ENCODE measurements around the gene QPCTL. TPM values are rescaled to one million over a fixed set of nuclear protein-coding genes. Genes with fewer than 3 reads are reported as not detected.

QPCTL gene
- total RNA-seq, 2 experiments from 2014 or later = 9.3 to 9.7 TPM

DNA sequence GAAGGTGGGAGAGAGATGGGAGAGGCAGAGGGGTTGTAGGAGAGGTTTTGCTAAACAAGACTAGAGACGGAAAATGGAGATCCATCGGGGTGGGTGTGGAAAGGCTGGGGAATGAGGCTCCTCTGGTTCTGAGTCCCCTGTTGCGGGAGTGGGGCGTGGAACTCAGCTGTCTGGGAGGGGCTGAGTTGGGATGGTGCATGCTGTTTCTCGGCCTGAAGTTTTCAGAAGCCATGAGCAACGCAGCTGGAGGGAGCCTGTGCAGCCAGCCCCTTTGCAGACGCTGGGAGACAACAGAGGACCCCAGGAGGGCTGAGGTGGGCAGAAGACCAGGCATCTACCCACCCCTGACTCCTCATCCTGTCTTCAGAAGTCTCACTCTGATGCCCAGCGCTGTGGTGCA, 31.8 kb upstream of the QPCTL start:
- POLR2A ChIA-PET = no interaction called here
- DNase-seq = no peak

DNA sequence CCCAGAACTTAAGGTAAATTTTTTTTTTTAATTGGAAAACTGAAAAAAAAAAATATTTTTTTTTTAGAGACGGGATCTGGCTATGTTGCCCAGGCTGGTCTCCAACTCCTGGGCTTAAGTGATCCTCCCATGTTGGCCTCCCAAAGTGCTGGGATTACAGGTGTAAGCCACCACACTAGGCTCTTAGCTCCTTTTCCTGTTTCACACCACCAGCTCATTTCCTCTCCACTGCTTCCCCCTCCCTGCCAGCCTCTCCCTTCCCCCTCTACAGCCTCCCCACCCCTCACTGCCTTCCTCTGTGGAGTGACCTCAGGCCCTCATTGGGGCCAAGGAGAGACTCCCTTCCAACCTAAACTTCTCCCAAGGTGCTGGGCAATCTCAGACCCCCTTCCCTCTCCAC, 28.7 kb upstream of the QPCTL start:
- peaks cover 9% of the 10 kb centered on the region for H3K27me3 Mint-ChIP-seq
- H3K36me3 Mint-ChIP-seq = no peaks in the 10 kb centered on the region
- ATAC-seq (ENCODE audit: low read depth) (no peak), DNase-seq (no peak)
- H3K27ac Mint-ChIP-seq = no peak overlapping the region
- H3K9me3 Mint-ChIP-seq = no peaks in the 10 kb centered on the region
- peaks cover 14% of the 10 kb centered on the region for H3K4me1 Mint-ChIP-seq
- POLR2A ChIA-PET = interaction anchor here (0.7 kb wide), 1 partner anchor 18 kb away, joined by 3 read pairs; no protein-coding TSS in a partner anchor
- no peak overlapping the region for H3K4me3 Mint-ChIP-seq

More for the DNA sequence above, 31.8 kb upstream of the QPCTL start:
- Mint-ChIP-seq H3K4me1 (peaks cover 3% of the 10 kb centered on the region), H3K27me3 (peaks cover 9% of the 10 kb centered on the region), H3K9me3 (no peaks in the 10 kb centered on the region), H3K4me3 (no peak overlapping the region), H3K27ac (no peak overlapping the region), H3K36me3 (no peaks in the 10 kb centered on the region)
- ATAC-seq (ENCODE audit: low read depth) = no peak

DNA sequence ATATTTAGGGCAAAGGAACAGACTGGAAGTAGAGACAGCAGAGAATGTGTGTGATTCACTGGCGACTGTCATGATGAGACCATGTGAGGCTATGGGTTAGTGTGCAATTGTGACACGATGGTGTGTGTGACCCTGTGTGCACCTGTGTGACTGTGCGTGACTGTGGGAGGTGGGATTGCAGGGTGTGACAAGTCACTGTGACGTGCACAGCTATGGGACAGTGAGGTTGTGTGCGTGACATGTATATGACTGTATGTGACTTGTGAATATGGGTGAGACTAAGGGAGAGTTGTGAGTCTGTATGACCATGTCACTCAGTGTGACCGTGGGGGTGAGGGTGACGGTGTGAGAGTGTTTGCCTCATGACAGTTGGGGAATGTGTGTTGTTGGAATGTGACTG, 27.9 kb upstream of the QPCTL start:
- no peak for DNase-seq
- H3K36me3 Mint-ChIP-seq = no peaks in the 10 kb centered on the region
- H3K4me1 Mint-ChIP-seq = peaks cover 18% of the 10 kb centered on the region
- no peak for ATAC-seq (ENCODE audit: low read depth)
- no peak overlapping the region for H3K27ac Mint-ChIP-seq
- H3K27me3 Mint-ChIP-seq = peaks cover 11% of the 10 kb centered on the region
- no peaks in the 10 kb centered on the region for H3K9me3 Mint-ChIP-seq
- POLR2A ChIA-PET = no interaction called here
- no peak overlapping the region for H3K4me3 Mint-ChIP-seq

DNA sequence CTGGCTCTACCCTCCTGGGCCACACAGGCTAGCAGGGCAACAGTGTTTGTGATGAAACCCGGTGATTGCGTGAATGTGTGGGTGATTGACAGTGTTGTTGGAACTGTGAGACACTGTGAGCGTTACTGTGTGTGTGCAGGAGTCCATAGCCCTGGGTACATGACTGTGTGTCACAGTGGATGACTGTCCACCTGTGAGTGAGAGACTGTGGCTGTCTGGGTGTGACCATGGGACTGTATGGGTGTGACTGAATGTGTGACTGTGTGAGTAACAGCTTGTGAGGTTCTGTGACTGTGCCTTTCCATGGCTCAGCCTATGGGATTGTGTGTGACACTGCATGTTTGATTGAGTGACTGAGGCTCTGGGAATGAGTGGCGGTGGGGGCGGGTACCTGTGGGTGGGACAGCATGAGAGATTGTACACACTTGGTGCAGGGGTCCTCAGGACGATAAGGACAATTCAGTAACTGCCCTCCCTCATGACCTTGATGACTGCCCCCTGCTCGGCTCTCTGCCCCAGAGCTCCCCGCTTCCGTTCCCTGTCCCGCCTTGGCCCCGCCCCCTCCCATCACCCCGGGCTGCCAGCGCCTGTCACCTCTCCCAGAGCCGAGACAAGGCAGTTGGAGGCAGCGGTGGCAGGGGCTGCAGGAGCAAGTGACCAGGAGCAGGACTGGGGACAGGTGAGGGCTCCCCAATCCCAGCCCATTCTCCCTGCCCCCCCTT, 24.7 kb upstream of the QPCTL start, which contains the start of gene GIPR:
Gene GIPR, plus strand, starts transcription at position 602 of the 722 bp plus-strand sequence. CDS start 1,300 bp downstream, outside the sequence.
- DNase-seq = peak; percentile 78
- Mint-ChIP-seq H3K9me3 (no peaks in the 10 kb centered on the region), H3K4me3 (peak within 1 kb of the TSS; percentile 92), H3K4me1 (peaks cover 29% of the 10 kb centered on the region), H3K36me3 (no peaks in the 10 kb centered on the region), H3K27me3 (peaks cover 17% of the 10 kb centered on the region), H3K27ac (peak within 1 kb of the TSS; percentile 89)
- ATAC-seq (ENCODE audit: low read depth) = peak; percentile 57
- POLR2A ChIA-PET = interaction anchor here (0.8 to 1.4 kb wide), 4 partner anchors 8 to 27 kb away, joined by 3 to 6 read pairs (median 4); partner anchors contain the start of gene SNRPD2

DNA sequence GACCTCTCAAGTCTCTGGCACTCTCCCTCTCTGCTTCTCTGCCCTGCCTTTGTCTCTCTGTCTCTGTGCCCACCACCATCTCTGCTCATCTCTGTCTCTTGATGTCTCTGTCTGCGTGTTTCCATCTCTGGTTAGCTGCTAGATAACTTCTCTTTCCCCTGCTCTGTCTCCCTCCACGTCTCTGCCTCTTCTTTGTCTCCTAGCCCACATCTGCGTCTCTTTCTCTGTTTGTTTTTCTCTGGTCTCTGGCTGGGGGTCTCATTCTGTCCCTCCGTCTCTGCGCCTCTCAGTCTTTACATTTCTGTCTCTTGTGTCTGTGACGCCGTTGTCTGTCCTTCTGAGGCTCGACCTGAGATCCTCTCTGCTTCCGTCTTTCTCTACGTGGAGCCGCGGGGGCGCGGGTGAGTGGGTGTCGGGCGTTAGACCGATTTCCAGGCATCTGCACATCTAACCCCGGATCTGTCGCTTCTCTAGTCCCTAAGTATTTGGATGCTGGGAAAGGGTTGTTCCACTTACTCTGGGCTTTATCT, 24.1 kb upstream of the QPCTL start:
- H3K4me1 Mint-ChIP-seq = peaks cover 29% of the 10 kb centered on the region
- peak; percentile 8 for ATAC-seq (ENCODE audit: low read depth)
- peak overlapping the region; percentile 89 for H3K27ac Mint-ChIP-seq
- no peaks in the 10 kb centered on the region for H3K36me3 Mint-ChIP-seq
- peak overlapping the region; percentile 92 for H3K4me3 Mint-ChIP-seq
- peak; percentile 56 for DNase-seq
- POLR2A ChIA-PET = interaction anchor here (0.8 to 1.4 kb wide), 4 partner anchors 8 to 27 kb away, joined by 3 to 6 read pairs (median 4); partner anchors contain the start of gene SNRPD2
- peaks cover 15% of the 10 kb centered on the region for H3K27me3 Mint-ChIP-seq
- no peaks in the 10 kb centered on the region for H3K9me3 Mint-ChIP-seq

DNA sequence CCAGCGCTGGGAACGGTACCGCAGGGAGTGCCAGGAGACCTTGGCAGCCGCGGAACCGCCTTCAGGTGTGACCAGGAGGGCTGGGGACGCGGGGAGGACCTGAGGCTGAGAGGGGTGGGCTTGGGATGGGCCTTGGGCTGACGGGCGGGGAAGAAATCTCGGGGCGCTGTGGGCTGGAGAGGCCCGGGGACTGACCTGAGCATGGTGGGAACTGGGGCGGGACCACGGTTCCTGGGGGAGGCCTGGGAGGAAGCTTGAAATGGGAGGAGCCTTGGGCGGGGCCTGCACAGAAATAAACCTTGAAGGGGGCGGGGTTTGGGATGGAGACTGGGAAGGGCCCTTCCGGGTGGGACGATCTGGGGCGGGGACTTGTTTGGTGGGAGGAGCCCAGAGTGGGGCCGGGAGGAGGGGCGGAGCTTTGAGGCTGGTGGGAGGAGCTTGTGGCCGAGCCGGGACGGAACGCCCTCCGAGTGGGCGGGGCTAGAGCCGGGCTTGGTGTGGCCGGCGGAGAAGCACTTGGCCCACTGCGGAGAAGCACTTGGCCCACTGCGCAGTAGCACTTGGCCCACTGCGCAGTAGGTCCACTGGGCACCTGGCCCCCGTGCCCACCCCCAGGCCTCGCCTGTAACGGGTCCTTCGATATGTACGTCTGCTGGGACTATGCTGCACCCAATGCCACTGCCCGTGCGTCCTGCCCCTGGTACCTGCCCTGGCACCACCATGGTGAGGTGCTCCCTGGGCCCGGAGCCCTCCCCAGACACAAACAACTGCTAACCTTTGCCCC, 21.6 kb upstream of the QPCTL start:
- peak; percentile 89 for DNase-seq
- Mint-ChIP-seq H3K9me3 (no peaks in the 10 kb centered on the region), H3K36me3 (no peaks in the 10 kb centered on the region), H3K4me1 (peaks cover 26% of the 10 kb centered on the region), H3K27ac (no peak overlapping the region), H3K27me3 (peaks cover 17% of the 10 kb centered on the region), H3K4me3 (peak overlapping the region; percentile 92)
- ATAC-seq (ENCODE audit: low read depth) = peak; percentile 22
- POLR2A ChIA-PET = interaction anchor here (0.8 to 1.3 kb wide), 3 partner anchors 9 to 25 kb away, joined by 3 to 5 read pairs (median 5); partner anchors contain the start of genes QPCTL and SNRPD2

DNA sequence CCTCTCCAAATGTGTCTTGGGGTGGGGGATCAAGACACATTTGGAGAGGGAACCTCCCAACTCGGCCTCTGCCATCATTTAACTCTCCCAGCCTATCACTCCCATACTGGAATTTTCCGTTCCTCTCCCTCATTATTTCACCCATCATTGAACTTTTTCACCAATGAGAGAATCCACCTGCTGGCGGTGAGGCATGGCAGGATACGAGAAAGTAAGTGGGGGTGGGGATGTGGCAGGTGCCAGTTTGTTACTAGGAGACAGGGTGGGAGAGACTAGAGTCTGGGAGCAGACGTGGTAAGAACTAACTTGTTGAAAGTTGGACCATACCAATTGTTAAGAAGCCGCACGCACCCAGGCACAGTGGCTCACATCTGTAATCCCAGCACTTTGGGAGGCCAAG, 17.5 kb upstream of the QPCTL start:
- H3K4me1 Mint-ChIP-seq = peaks cover 14% of the 10 kb centered on the region
- POLR2A ChIA-PET = no interaction called here
- H3K27me3 Mint-ChIP-seq = peaks cover 18% of the 10 kb centered on the region
- H3K36me3 Mint-ChIP-seq = no peaks in the 10 kb centered on the region
- ATAC-seq (ENCODE audit: low read depth) = no peak
- H3K9me3 Mint-ChIP-seq = no peaks in the 10 kb centered on the region
- H3K4me3 Mint-ChIP-seq = no peak overlapping the region
- no peak for DNase-seq
- no peak overlapping the region for H3K27ac Mint-ChIP-seq

DNA sequence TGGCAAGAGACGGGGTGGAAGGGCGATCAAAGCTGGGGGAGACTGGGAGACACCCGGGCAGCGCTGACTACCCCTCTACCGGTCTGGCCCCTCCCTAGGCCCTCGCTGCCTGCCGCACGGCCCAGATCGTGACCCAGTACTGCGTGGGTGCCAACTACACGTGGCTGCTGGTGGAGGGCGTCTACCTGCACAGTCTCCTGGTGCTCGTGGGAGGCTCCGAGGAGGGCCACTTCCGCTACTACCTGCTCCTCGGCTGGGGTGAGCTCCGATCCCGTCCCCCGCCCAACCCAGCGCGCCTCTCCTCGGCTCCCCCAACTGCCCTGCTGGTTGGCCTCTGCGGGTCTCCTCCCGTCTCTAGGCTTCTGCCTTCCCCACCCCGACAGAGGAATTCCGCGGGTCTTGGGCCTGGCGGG, 15.6 kb upstream of the QPCTL start:
- H3K4me1 Mint-ChIP-seq = peaks cover 11% of the 10 kb centered on the region
- H3K36me3 Mint-ChIP-seq = no peaks in the 10 kb centered on the region
- peak overlapping the region; percentile 34 for H3K27ac Mint-ChIP-seq
- POLR2A ChIA-PET = interaction anchor here (1.1 to 2.6 kb wide), 3 partner anchors 15 to 41 kb away, joined by 3 to 18 read pairs (median 7); partner anchors contain the start of genes QPCTL and SNRPD2
- DNase-seq = peak; percentile 65
- H3K9me3 Mint-ChIP-seq = no peaks in the 10 kb centered on the region
- H3K27me3 Mint-ChIP-seq = peaks cover 6% of the 10 kb centered on the region
- peak; percentile 49 for ATAC-seq (ENCODE audit: low read depth)
- H3K4me3 Mint-ChIP-seq = peak overlapping the region; percentile 89

DNA sequence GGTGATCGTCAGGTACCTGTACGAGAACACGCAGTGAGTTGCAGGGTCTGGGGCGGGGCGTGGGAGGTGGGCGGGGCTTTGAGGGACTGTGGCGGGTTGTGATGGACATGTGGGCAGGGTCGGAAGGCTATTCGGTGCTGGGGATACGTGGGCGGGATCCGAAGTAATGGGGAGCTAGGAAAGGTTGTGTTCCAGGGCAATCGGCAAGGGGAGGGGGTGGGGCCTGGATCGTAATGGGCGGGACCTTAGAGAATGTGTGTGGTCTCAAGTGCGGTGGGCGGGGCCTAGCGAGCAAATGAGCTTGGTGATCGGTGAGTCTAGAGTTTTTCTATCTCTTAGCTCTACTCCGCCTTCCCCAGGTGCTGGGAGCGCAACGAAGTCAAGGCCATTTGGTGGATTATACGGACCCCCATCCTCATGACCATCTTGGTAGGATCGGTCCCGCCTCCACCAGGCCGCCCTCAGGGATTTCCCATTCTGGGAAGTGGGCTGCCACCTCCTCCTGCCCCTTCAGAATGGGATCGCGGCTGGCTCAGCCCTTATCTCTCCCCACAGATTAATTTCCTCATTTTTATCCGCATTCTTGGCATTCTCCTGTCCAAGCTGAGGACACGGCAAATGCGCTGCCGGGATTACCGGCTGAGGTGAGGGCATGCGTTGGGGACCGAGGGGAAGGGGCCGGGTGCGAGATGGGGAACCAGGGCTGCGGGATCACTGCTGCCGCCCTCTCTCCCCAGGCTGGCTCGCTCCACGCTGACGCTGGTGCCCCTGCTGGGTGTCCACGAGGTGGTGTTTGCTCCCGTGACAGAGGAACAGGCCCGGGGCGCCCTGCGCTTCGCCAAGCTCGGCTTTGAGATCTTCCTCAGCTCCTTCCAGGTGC, 14.9 kb upstream of the QPCTL start:
- Mint-ChIP-seq H3K27me3 (peaks cover 6% of the 10 kb centered on the region), H3K36me3 (no peaks in the 10 kb centered on the region), H3K9me3 (no peaks in the 10 kb centered on the region), H3K27ac (peak overlapping the region; percentile 80), H3K4me1 (peaks cover 13% of the 10 kb centered on the region), H3K4me3 (peak overlapping the region; percentile 89)
- peak; percentile 59 for ATAC-seq (ENCODE audit: low read depth)
- POLR2A ChIA-PET = interaction anchor here (0.7 to 2.6 kb wide), 4 partner anchors 10 to 40 kb away, joined by 3 to 18 read pairs (median 5); partner anchors contain the start of genes GIPR, QPCTL and SNRPD2
- DNase-seq = peak; percentile 82

DNA sequence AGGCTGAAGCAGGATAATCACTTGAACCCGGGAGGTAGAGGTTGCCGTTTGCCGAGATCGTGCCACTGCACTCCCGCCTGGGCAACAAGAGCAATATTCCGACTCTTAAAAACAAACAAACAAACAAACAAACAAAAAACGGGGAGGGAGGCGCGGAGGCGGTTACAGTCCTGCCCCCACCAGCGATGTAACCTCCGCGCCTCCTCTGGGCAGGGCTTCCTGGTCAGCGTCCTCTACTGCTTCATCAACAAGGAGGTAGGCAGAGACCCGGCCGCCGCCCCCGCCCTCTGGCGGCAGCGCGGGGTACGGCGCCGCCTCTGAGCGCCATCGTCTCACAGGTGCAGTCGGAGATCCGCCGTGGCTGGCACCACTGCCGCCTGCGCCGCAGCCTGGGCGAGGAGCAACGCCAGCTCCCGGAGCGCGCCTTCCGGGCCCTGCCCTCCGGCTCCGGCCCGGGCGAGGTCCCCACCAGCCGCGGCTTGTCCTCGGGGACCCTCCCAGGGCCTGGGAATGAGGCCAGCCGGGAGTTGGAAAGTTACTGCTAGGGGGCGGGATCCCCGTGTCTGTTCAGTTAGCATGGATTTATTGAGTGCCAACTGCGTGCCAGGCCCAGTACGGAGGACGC, 11.0 kb upstream of the QPCTL start:
- Mint-ChIP-seq H3K36me3 (peaks cover 5% of the 10 kb centered on the region), H3K4me3 (peak overlapping the region; percentile 86), H3K27ac (peak overlapping the region; percentile 88), H3K4me1 (peaks cover 12% of the 10 kb centered on the region), H3K27me3 (peaks cover 2% of the 10 kb centered on the region), H3K9me3 (no peaks in the 10 kb centered on the region)
- ATAC-seq (ENCODE audit: low read depth) (peak; percentile 88), DNase-seq (peak; percentile 94)
- POLR2A ChIA-PET = interaction anchor here (0.6 to 1.6 kb wide), 3 partner anchors 11 to 250 kb away, joined by 3 to 5 read pairs (median 5); partner anchors contain the start of genes QPCTL and SNRPD2

DNA sequence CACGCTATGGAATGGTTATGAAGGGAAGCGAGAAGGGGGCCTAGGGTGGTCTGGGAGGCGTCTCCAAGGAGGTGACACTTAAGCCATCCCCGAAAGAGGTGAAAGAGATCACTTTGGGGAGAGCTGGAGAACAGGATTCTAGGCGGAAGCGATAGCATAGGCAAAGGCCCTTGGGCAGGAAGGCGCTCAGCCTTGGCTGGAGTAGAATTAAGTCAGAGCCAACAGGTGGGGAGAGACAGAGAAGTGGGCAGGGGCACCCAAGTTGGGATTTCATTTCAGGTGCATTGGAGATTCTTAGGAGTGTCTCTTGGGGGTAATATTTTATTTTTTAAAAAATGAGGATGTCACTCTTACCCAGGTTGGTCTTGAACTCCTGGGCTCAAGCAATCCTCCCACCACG, 10.3 kb upstream of the QPCTL start:
- Mint-ChIP-seq H3K4me3 (no peak overlapping the region), H3K27me3 (no peaks in the 10 kb centered on the region), H3K36me3 (peaks cover 8% of the 10 kb centered on the region), H3K27ac (no peak overlapping the region), H3K4me1 (peaks cover 10% of the 10 kb centered on the region), H3K9me3 (no peaks in the 10 kb centered on the region)
- DNase-seq = no peak
- no peak for ATAC-seq (ENCODE audit: low read depth)
- POLR2A ChIA-PET = interaction anchor here (1.0 to 1.6 kb wide), 4 partner anchors 10 to 680 kb away, joined by 3 to 5 read pairs (median 3); partner anchors contain the start of genes QPCTL and SNRPD2

DNA sequence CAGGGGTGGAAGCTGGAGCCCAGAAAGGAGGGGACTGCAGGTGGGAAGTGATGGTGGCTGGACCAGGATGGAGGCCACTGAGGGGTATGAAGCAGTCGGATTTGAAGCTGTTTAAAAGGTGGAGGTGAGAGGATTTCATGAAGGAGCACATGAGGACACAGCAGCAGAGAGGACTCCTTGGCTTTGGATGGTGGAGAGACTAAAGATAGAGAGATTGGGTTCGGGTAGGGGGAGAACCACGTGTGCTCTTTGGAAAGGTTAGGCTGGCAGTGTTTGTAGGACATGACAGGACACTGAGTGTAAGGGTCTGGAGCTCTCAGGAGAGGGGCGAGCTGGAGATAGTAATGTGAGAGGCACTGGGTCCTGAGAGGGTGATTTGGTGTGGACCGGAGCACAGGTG, 9.6 kb upstream of the QPCTL start:
- Mint-ChIP-seq H3K27me3 (no peaks in the 10 kb centered on the region), H3K9me3 (no peaks in the 10 kb centered on the region), H3K27ac (peak overlapping the region; percentile 39), H3K36me3 (peaks cover 10% of the 10 kb centered on the region), H3K4me1 (peaks cover 7% of the 10 kb centered on the region), H3K4me3 (no peak overlapping the region)
- DNase-seq (no peak), ATAC-seq (ENCODE audit: low read depth) (no peak)
- POLR2A ChIA-PET = interaction anchor here (1.0 to 1.2 kb wide), 5 partner anchors 9 to 681 kb away, joined by 3 to 5 read pairs (median 3); partner anchors contain the start of genes QPCTL and SNRPD2

Measured in activated naive CD8-positive, alpha-beta T cell treated with anti-CD3 and anti-CD28 coated beads, Interleukin-2, amount 10 ng/mL, durations not matched to agents 7 days and 5 days (primary cell).